GM10266 (cell line): ENCODE data around the gene SFXN3.
A peak's percentile ranks its signal among the peaks of the same experiment; 100 is the strongest.

Source experiments
- DNase-seq: peaks from one replicate; pipeline ENCODE4 v3.0.0; 2012; ENCODE audit errors: extremely low spot score
- CTCF ChIP-seq: IDR thresholded peaks from 2 replicates; pipeline ENCODE4 v1.5.1; 2012; ENCODE audit warnings: mild to moderate bottlenecking, low read depth; ENCODE audit not compliant: control insufficient read depth, insufficient read depth; ENCODE audit errors: missing control alignments

The SFXN3 gene

GRCh38 chr10:101022967-101023705, 7.9 kb upstream of the SFXN3 start:
- TF ChIP-seq CTCF, result no peak
- DNase-seq, result no peak

GRCh38 chr10:101027106-101027720, 3.8 kb upstream of the SFXN3 start:
- DNase-seq, result no peak
- no peak for TF ChIP-seq CTCF

- DNase-seq, result no peak
- TF ChIP-seq CTCF, result no peak
Observed at GRCh38 chr10:101028446-101029337, 2.3 kb upstream of the SFXN3 start.

GRCh38 chr10:101029520-101030295, 1.3 kb upstream of the SFXN3 start:
- DNase-seq, result no peak
- TF ChIP-seq CTCF, result no peak

GRCh38 chr10:101030496-101031127, 422 bp upstream of the SFXN3 start:
- no peak for TF ChIP-seq CTCF
- no peak for DNase-seq

GRCh38 chr10:101031796-101032636, 982 bp downstream of the SFXN3 start:
- peak; percentile 51 for DNase-seq
- TF ChIP-seq CTCF, result no peak
